ENCODE data around the gene HOXA13.
A peak's percentile ranks its signal among the peaks of the same experiment; 100 is the strongest.

The HOXA13 gene

GRCh38 chr7:27159266-27160144, 40.4 kb downstream of the HOXA13 start:
- DNase-seq (ENCODE audit: low read depth, low spot score) = peak; percentile 49

GRCh38 chr7:27158436-27159265, 41.2 kb downstream of the HOXA13 start:
- peak; percentile 36 for DNase-seq (ENCODE audit: low read depth, low spot score)

- DNase-seq (ENCODE audit: low read depth, low spot score) = peak; percentile 32
These were observed 42.0 kb downstream of the HOXA13 start for GRCh38 chr7:27157702-27158431.

GRCh38 chr7:27156916-27157701, 42.8 kb downstream of the HOXA13 start:
- DNase-seq (ENCODE audit: low read depth, low spot score) = peak; percentile 33

GRCh38 chr7:27156508-27156898, 43.4 kb downstream of the HOXA13 start, which contains the start of gene HOXA7:
Gene HOXA7, minus strand, starts transcription at chr7:27156675. Its CDS starts 130 bp downstream, at chr7:27156545.
- peak; percentile 85 for DNase-seq (ENCODE audit: low read depth, low spot score)

- DNase-seq (ENCODE audit: low read depth, low spot score) = peak; percentile 70
These were observed 43.9 kb downstream of the HOXA13 start for GRCh38 chr7:27155816-27156507.

GRCh38 chr7:27154901-27155815, 44.7 kb downstream of the HOXA13 start:
- peak; percentile 63 for DNase-seq (ENCODE audit: low read depth, low spot score)

GRCh38 chr7:27154369-27154768, 45.5 kb downstream of the HOXA13 start:
- peak; percentile 5 for DNase-seq (ENCODE audit: low read depth, low spot score)

GRCh38 chr7:27153526-27153925, 46.4 kb downstream of the HOXA13 start:
- peak; percentile 1 for DNase-seq (ENCODE audit: low read depth, low spot score)

GRCh38 chr7:27152816-27153442, 47.0 kb downstream of the HOXA13 start:
- no peak for DNase-seq (ENCODE audit: low read depth, low spot score)

- peak; percentile 63 for DNase-seq (ENCODE audit: low read depth, low spot score)
These were observed 47.7 kb downstream of the HOXA13 start, which contains the start of gene HOXA3 for GRCh38 chr7:27151931-27152815. Gene HOXA3, minus strand, starts transcription at chr7:27152583. Its CDS starts 41,943 bp downstream, at chr7:27110640.

- DNase-seq (ENCODE audit: low read depth, low spot score) = no peak
These were observed 48.5 kb downstream of the HOXA13 start for GRCh38 chr7:27151341-27151930.

- peak; percentile 92 for DNase-seq (ENCODE audit: low read depth, low spot score)
These were observed 49.1 kb downstream of the HOXA13 start for GRCh38 chr7:27150568-27151340.

GRCh38 chr7:27149842-27150567, 49.9 kb downstream of the HOXA13 start:
- DNase-seq (ENCODE audit: low read depth, low spot score) = no peak

- peak; percentile 28 for DNase-seq (ENCODE audit: low read depth, low spot score)
These were observed 50.9 kb downstream of the HOXA13 start for GRCh38 chr7:27148756-27149641.

All from ELF-1 (cell line).